Activated CD4-positive, CD25-positive, alpha-beta regulatory T cell treated with anti-CD3 and anti-CD28 coated beads, Interleukin-2, amount 50 U/mL, for 24 hours (primary cell): ENCODE results near the gene OAS3.
A peak's percentile ranks its signal among the peaks of the same experiment; 100 is the strongest.

Source experiments
- ATAC-seq, 2 donors: fragments of 150-1000 bp; cut with Tn5 transposase; one replicate each; pipeline ENCODE4 v1.10.0; 2021; ENCODE audit warnings: mild to moderate bottlenecking in 1 of 2, moderate library complexity in 1 of 2

The OAS3 gene

DNA sequence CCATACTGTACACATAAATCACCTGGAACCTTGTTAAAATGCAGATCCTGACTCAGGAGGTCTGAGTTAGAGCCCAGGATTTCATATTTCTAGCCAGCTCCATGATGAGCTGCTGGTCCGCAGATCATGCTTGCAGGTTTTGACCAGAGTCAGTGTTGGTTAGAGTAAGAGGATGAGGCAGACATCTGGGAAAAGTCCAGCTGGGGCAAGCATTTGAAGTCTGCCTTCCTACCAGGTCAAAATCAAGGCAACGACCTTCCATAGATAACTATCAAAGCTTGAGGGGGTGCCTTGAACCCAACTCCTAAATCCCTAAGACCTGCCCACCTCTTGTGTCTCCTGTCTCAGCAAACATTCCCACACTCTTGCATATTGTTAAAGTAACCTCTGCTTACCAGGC lies 49.3 kb downstream of the OAS3 start:
- no peak for ATAC-seq

GRCh38 chr12:112988224-112988623 lies 50.0 kb downstream of the OAS3 start:
- ATAC-seq, result peak; percentile 77 to 81

DNA sequence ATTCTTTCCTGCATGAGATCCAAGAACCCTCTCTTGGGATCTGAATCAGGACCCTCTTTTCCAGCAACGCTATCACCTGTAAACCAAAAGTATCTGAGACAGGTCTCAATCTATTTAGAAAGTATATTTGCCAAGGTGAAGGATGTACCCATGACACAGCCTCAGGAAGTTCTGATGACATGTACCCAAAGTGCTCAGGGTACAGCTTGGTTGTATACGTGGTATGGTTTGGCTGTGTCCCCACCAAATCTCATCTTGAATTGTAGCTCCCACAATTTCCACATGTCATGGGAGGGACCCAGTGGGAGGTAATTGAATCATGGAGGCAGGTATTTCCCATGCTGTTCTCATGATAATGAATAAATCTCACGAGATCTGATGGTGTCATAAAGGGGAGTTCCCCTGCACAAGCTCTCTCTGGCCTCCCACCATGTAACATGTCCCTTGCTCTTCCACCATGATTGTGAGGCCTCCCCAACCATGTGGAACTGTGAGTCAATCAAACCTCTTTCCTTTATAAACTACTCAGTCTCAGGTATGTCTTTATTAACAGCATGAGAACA lies 50.6 kb downstream of the OAS3 start:
- ATAC-seq, result peak; percentile 39 to 41

- no peak for ATAC-seq
These were observed 51.5 kb downstream of the OAS3 start for GRCh38 chr12:112989806-112990205.

DNA sequence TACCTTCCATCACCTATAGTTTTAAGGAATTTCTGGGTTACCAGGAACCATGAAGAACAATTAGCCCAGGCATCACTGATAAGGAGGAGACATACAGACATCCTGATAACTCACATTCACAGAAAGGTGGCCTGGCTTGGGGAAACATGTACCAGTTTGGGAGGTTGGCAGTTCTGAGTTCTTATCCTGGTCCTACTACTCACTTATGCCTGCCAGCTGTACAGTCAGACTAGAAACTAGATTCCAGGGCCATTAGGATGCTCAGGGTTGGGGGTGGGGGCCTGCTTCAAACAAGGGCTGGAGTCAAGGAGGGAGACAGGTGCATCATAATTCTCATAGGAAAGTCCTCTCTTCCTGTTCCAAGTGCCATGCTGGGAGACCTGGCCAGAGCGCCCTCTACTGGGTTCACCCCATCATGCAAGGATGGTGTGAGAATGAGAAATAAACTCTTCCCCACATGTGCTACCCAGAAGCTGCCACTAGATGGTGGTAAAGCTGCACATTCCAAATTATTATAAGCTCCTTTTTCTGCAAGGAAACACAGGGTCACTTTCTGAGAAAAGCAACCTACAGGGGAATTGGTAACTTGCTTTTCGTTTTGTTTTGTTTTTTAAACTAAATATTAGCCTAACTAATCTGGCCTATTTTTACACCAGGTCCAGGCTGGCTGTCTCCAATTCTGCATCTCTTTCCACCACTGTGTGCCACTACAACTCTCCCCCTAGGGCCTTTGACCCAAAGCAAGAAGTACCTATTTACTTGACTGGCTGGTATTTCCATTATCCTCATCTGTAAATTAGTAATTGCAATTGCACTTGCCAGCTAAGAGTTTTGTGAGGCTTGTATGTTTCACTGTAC lies 54.5 kb downstream of the OAS3 start:
- ATAC-seq, result no peak

DNA sequence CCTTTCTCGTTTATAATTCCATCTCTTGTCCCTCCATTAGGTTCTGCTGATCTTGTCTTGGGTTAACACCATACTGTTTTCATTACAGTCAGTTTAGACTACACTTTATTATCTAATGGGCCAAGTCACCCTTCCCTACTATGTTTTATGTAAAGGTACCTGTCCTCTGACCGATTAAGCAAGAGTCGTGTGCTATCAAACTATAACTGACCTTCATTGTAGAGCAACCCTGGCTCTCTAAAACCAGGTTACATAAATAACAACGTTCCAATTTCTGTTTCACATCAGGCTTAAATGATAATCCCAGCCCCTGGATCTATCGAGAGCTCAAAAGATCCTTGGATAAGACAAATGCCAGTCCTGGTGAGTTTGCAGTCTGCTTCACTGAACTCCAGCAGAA lies 56.7 kb downstream of the OAS3 start:
- ATAC-seq, result no peak

DNA sequence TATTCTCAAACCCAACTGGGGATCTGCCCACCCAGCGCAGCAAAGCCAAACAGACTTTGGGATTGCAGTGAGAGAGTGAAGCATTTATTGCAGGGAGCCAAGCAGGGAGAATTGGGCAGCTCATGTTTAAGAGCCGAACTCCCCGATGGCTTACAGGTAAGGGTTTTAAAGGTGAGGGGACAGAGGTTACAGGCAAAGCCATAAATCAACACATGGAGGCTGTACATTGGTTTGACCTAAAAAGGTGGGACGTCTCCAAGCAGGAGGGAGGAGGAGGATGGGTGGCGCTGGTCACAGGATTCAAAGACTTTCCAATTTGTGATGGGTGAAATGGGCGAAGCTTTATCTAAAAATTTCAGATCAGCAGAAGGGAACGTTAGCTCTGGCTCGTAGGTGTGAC lies 58.2 kb downstream of the OAS3 start:
- ATAC-seq, result no peak

GRCh38 chr12:112997506-112997905 lies 59.2 kb downstream of the OAS3 start:
- ATAC-seq, result no peak

DNA sequence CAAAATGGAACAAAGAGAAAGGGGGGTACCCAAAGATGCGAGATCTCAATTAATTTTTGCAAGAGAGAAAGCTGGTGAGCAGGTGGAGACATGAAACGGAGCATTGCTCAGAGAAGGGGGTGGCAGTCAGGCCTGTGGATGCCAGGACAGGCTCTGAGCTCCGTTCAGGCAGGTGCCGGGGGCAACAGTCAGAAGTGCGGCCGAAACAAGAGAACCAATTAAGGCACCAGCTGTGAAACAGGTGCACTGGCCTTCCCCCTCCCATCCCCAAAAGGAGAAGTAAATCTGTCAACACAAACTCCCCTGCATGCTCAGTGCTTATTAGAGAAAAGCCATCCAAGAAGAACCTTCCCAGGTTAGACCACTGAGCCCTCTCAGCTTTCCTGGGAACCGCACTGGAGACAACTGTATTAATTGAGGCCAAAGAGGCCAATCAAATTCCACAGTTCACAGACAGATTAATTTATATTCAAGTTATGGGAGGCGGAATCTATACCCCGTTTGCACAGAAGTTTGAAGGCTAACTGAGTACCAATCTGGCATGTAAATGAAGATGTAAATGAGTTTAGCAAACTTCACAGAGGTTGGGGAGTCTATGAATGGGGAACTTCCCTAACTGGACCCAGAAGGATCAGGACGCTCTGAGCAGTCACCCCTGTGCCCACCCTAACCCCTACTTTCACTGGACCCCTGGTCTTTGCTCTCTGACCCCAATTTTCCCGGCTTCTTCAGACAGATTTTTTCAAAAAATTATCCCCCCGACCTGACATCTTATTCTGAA lies 60.9 kb downstream of the OAS3 start:
- no peak for ATAC-seq

- no peak for ATAC-seq
These were observed 62.2 kb downstream of the OAS3 start for GRCh38 chr12:113000433-113000832.

GRCh38 chr12:113002155-113002554 lies 63.9 kb downstream of the OAS3 start:
- no peak for ATAC-seq

DNA sequence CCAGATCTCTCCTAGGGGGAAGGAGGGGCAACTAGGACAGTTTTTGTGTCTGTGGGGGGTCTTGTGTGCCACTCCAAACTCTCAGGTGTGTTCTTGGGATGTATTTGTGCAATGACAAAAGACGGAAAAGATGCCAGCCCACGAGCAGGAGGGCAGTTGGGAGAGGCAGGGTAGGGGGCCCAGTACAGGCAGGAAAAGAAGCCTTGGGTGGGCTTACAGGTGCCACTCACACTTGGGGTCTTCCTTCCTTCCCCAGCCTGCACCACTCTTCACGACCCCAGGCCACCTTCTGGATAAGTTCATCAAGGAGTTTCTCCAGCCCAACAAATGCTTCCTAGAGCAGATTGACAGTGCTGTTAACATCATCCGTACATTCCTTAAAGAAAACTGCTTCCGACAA lies 64.4 kb downstream of the OAS3 start:
- ATAC-seq, result no peak

GRCh38 chr12:113003636-113004035 lies 65.4 kb downstream of the OAS3 start:
- no peak for ATAC-seq

- ATAC-seq, result no peak
These were observed 67.5 kb downstream of the OAS3 start for GRCh38 chr12:113005762-113006161.

DNA sequence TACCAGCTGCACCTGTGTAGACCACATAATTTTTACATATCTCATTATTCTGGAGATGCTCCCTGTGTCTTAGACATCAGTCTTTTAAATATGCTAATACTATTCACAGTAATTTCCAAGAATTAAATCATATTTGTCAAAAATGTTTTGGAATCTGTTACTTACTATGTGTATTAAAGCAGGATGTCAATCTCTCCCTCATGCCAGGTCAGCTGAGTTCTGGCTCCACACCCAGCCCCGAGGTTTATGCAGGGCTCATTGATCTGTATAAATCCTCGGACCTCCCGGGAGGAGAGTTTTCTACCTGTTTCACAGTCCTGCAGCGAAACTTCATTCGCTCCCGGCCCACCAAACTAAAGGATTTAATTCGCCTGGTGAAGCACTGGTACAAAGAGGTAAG lies 67.9 kb downstream of the OAS3 start:
- ATAC-seq, result no peak

DNA sequence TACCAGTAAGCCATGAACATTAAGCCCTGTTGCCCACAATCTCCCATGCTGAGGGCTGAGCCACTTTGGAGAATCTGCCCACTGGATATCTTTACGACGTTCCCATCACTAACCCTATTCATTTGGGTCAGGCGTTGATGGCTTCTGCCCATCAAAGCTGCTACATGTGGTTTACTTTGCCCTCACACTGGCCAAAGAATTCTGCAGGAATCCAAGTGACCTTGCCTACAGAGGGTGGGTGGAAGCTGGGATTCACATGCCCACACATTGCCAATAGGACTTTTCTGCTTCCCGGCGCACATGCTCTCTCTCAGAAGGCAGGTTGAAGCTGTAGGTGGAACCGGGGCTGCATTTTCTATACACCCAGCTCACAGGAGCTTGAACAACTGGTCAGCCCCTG lies 68.4 kb downstream of the OAS3 start:
- ATAC-seq, result no peak

DNA sequence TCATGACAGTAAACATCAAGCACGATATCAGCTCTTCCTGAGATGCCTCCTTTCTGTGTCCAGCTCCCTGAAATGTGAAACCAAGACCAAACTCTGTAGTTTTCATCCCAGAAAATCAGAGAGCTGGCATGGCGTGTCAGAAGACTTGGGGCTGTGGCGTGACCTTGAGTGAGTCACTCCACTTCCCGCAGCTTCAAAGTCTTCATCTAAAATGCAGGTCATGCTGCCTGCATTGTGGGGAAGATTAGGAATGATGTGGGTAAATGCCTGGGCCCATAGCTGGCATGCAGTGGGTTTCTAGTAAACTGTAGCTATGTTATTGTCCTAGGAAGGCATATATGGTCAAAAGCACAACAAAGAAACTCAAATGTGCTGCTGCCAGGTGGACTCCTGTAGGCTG lies 68.9 kb downstream of the OAS3 start:
- ATAC-seq, result no peak

DNA sequence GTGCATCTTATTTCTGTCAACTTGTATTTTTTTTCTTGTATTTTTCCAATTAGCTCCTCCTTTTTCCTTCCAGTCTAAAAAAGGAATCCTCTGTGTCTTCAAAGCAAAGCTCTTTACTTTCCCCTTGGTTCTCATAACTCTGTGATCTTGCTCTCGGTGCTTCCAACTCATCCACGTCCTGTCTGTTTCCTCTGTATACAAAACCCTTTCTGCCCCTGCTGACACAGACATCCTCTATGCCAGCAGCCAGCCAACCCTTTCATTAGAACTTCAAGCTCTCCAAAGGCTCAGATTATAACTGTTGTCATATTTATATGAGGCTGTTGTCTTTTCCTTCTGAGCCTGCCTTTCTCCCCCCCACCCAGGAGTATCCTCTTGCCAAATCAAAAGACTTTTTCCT lies 72.4 kb downstream of the OAS3 start:
- ATAC-seq, result no peak

DNA sequence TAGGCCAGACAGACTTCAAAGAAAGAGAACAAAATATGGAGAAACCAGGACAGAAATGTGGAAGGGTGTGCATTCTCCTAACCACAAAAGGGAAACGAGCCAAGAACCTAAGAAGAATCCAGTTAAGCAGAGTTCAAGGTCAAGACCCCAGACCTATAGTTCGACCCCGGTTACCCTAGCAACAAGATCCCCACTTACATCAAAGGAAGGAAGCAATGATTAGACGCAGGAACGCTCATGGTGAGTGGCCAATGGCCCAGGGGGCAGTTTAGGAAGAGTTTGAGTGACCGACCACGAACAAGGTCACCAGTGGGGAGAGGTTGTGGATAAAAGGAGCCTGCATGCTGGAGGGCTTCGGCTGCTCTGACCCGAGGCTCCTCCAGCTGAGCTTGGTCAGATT lies 76.3 kb downstream of the OAS3 start:
- no peak for ATAC-seq

- ATAC-seq, result no peak
These were observed 78.5 kb downstream of the OAS3 start for GRCh38 chr12:113016796-113017195.

GRCh38 chr12:113019025-113019424 lies 80.8 kb downstream of the OAS3 start:
- no peak for ATAC-seq

GRCh38 chr12:113021500-113021899 lies 83.2 kb downstream of the OAS3 start:
- ATAC-seq, result no peak
